ENCODE measurements around the gene PRSS8. TPM values are rescaled to one million over a fixed set of nuclear protein-coding genes. Genes with fewer than 3 reads are reported as not detected.

The PRSS8 gene
- polyA plus RNA-seq, 1 donor from 2014 or later = not detected

- TF ChIP-seq MXI1 (conservative IDR thresholded peaks at IDR 0.05; ENCODE audit: poor library complexity, severe bottlenecking) = no peak
- no peak for TF ChIP-seq TAF1 (IDR thresholded peaks at IDR 0.05; ENCODE audit: low read depth)
- no peak for TF ChIP-seq CTCF (IDR thresholded peaks at IDR 0.05; ENCODE audit: poor library complexity, severe bottlenecking)
- TF ChIP-seq POLR2AphosphoS5 (IDR thresholded peaks at IDR 0.05) = no peak
- H3K9me2 ChIP-seq (ENCODE audit: insufficient read depth, low read length) = no peaks in the 10 kb centered on the region
- no peaks in the 10 kb centered on the region for H3K36me3 ChIP-seq (ENCODE audit: insufficient read depth, low read length)
- no peaks in the 10 kb centered on the region for H3K9me3 ChIP-seq (ENCODE audit: low read length)
- no peaks in the 10 kb centered on the region for H3F3A ChIP-seq (ENCODE audit: insufficient read depth, low read length, poor library complexity, severe bottlenecking)
- H3K79me2 ChIP-seq (replicated peaks; ENCODE audit: insufficient read depth, low read length) = no peaks in the 10 kb centered on the region
- no peak overlapping the region for H2AFZ ChIP-seq (ENCODE audit: low read depth, low read length)
- no peak overlapping the region for H3K27ac ChIP-seq (ENCODE audit: low read length)
- no peak overlapping the region for H3K9ac ChIP-seq (ENCODE audit: low read length)
- H3K4me2 ChIP-seq (ENCODE audit: low read length) = no peak overlapping the region
- no peaks in the 10 kb centered on the region for H3K27me3 ChIP-seq (ENCODE audit: insufficient read depth, low read depth, low read length)
- no peak overlapping the region for H3K4me3 ChIP-seq (ENCODE audit: low read length)
- H4K20me1 ChIP-seq (ENCODE audit: insufficient read depth) = no peaks in the 10 kb centered on the region
Observed at GRCh38 chr16:31134091-31134571, 1.4 kb downstream of the PRSS8 start.

- Histone ChIP-seq H3K4me3 (ENCODE audit: low read length) (no peak overlapping the region), H3K9me3 (ENCODE audit: low read length) (no peaks in the 10 kb centered on the region), H3K27me3 (ENCODE audit: insufficient read depth, low read depth, low read length) (no peaks in the 10 kb centered on the region), H3K36me3 (ENCODE audit: insufficient read depth, low read length) (no peaks in the 10 kb centered on the region), H2AFZ (ENCODE audit: low read depth, low read length) (no peak overlapping the region), H3K9me2 (ENCODE audit: insufficient read depth, low read length) (no peaks in the 10 kb centered on the region), H4K20me1 (ENCODE audit: insufficient read depth) (no peaks in the 10 kb centered on the region), H3K4me2 (ENCODE audit: low read length) (no peak overlapping the region), H3F3A (ENCODE audit: insufficient read depth, low read length, poor library complexity, severe bottlenecking) (no peaks in the 10 kb centered on the region), H3K27ac (ENCODE audit: low read length) (no peak overlapping the region), H3K9ac (ENCODE audit: low read length) (no peak overlapping the region), H3K79me2 (replicated peaks; ENCODE audit: insufficient read depth, low read length) (no peaks in the 10 kb centered on the region)
- no peak for TF ChIP-seq EP300 (conservative IDR thresholded peaks at IDR 0.05; ENCODE audit: poor library complexity, severe bottlenecking)
- TF ChIP-seq RAD21 (conservative IDR thresholded peaks at IDR 0.05) = no peak
- no peak for TF ChIP-seq EZH2 (IDR thresholded peaks at IDR 0.05; ENCODE audit: borderline replicate concordance, insufficient read depth, low read length, poor library complexity, severe bottlenecking)
- TF ChIP-seq CTCF (IDR thresholded peaks at IDR 0.05; ENCODE audit: poor library complexity, severe bottlenecking) = no peak
- no peak for TF ChIP-seq REST (IDR thresholded peaks at IDR 0.05; ENCODE audit: borderline replicate concordance)
- no peak for TF ChIP-seq SMC3 (conservative IDR thresholded peaks at IDR 0.05; ENCODE audit: poor library complexity)
- TF ChIP-seq TAF1 (IDR thresholded peaks at IDR 0.05; ENCODE audit: low read depth) = no peak
- TF ChIP-seq MXI1 (conservative IDR thresholded peaks at IDR 0.05; ENCODE audit: poor library complexity, severe bottlenecking) = no peak
- TF ChIP-seq POLR2AphosphoS5 (IDR thresholded peaks at IDR 0.05) = no peak
Observed at GRCh38 chr16:31133046-31133501, 2.5 kb downstream of the PRSS8 start.

All from neural cell (in vitro differentiated cells).